Spleen (tissue), 11 donors: ENCODE measurements around the gene RGS16. TPM values are rescaled to one million over a fixed set of nuclear protein-coding genes. Genes with fewer than 3 reads are reported as not detected.
A peak's percentile ranks its signal among the peaks of the same experiment; 100 is the strongest.
"Not testable (repeated sequence)": the region's sequence is repeated elsewhere in the genome, so short reads cannot be mapped to it uniquely, and the experiment has no call there.

Experiments used
- DNase-seq: peaks from one replicate; pipeline ENCODE4 v3.0.0-alpha.2; 2020
- H3K27ac ChIP-seq, 8 donors: fragments of 200-600 bp; sonication (generic) in 7 of 8; 1 replicate in 4 of 8; 2 replicates in 4 of 8; pipeline versions ENCODE4 v1.5.0 to v1.8.0; 2016 to 2021; ENCODE audit warnings: inconsistent platforms in 4 of 8, mild to moderate bottlenecking in 4 of 8, moderate library complexity in 1 of 8
- H3K27me3 ChIP-seq, 7 donors: fragments of 200-600 bp; sonication (generic) in 6 of 7; replicated peaks in 1 of 7; 1 replicate in 4 of 7; 2 replicates in 3 of 7; pipeline versions ENCODE4 v1.5.0 to v1.8.0; 2016 to 2021; ENCODE audit warnings: inconsistent platforms in 3 of 7, mild to moderate bottlenecking in 1 of 7
- H3K36me3 ChIP-seq, 6 donors: fragments of 200-600 bp; sonication (generic) in 5 of 6; 1 replicate in 4 of 6; 2 replicates in 2 of 6; pipeline versions ENCODE4 v1.5.0 to v1.8.0; 2016 to 2021; ENCODE audit warnings: inconsistent platforms in 2 of 6
- H3K4me1 ChIP-seq, 6 donors: fragments of 200-600 bp; sonication (generic) in 5 of 6; 1 replicate in 3 of 6; 2 replicates in 3 of 6; pipeline versions ENCODE4 v1.5.0 to v1.8.0; 2016 to 2021; ENCODE audit warnings: inconsistent platforms in 3 of 6
- H3K4me3 ChIP-seq, 8 donors: fragments of 200-600 bp; sonication (generic) in 7 of 8; 1 replicate in 4 of 8; 2 replicates in 4 of 8; pipeline versions ENCODE4 v1.5.0 to v1.8.0; 2016 to 2021; ENCODE audit warnings: inconsistent platforms in 4 of 8, mild to moderate bottlenecking in 4 of 8, moderate library complexity in 2 of 8
- H3K9me3 ChIP-seq, 8 donors: fragments of 200-600 bp; sonication (generic) in 7 of 8; 1 replicate in 4 of 8; 2 replicates in 4 of 8; pipeline versions ENCODE4 v1.5.0 to v1.8.0; 2016 to 2021; ENCODE audit warnings: inconsistent platforms in 4 of 8
- POLR2A ChIP-seq, 3 donors: fragments of 450-650 bp; IDR thresholded peaks; one replicate each; pipeline ENCODE4 v1.5.1; 2017; ENCODE audit warnings: antibody characterized with exemption in 3 of 3, mild to moderate bottlenecking in 1 of 3
- POLR2AphosphoS5 ChIP-seq, 3 donors: sonication (generic); formaldehyde crosslinking; IDR thresholded peaks; one replicate each; pipeline ENCODE4 v1.5.1; 2017; ENCODE audit warnings: antibody characterized with exemption in 3 of 3
- WGBS, 5 donors: extraction: QIAGEN DNeasy Blood & Tissue Kit in 3 of 5; methylation state at CpG; one replicate each; pipeline versions ENCODE4 v1.1.5 to v1.1.7; 2013 to 2018; 5-methylcytosine and 5-hydroxymethylcytosine counted together
- intact Hi-C: fragments of 100-400 bp; cut with DNase I; formaldehyde crosslinking; loops from one replicate; pipeline ENCODE4 v1.15.0; 2023; ENCODE audit warnings: low total_unique reads
- polyA plus RNA-seq, 3 donors: library from polyadenylated mRNA; stranded (reverse); fragments of 200-250 nt; gene quantifications; one replicate each; pipeline ENCODE4 v1.2.1, GENCODE V29; 2013
- total RNA-seq, 7 donors: library from RNA; depleted of rRNA in 3 of 7; stranded (reverse); fragments of >200 nt in 3 of 7; fragmentation: NEBNext Ultra II Directional in 4 of 7; extraction: Animal tissue kit (Norgen Biotek cat#: 25700) in 4 of 7; gene quantifications; one replicate each; pipeline versions ENCODE4 v1.1.0 to v1.2.1, GENCODE V29; 2016 to 2021
- TF ChIP-seq, protein P1 (sequence below), 11 experiments: fragments of 200-600 bp in 7 of 11; fragments of 450-650 bp in 4 of 11; sonication (generic) in 4 of 11; IDR thresholded peaks in 8 of 11; conservative IDR thresholded peaks in 3 of 11; 1 replicate in 7 of 11; 2 replicates in 4 of 11; pipeline versions ENCODE4 v1.4.0 to v1.8.0; 2016 to 2021; ENCODE audit warnings: antibody characterized with exemption in 11 of 11, inconsistent platforms in 4 of 11, mild to moderate bottlenecking in 1 of 11
- donor health status: healthy with polysubstance abuse.
- donor health status: DM: no; HTN: no; CAD: no; lungs with moderate emphysema.
- donor health status: DM: no; HTN: no; CAD: no.
- donor health status: Bipolar disorder and iron deficiency.
- donor health status: healthy.
- donor health status: DM: no; HTN: no; CAD: no.
- donor health status: DM: yes; HTN: yes; CAD: no.

The RGS16 gene
- total and polyA plus RNA-seq, 10 donors, result 2.6 to 24.2 (median 4.3) TPM

DNA sequence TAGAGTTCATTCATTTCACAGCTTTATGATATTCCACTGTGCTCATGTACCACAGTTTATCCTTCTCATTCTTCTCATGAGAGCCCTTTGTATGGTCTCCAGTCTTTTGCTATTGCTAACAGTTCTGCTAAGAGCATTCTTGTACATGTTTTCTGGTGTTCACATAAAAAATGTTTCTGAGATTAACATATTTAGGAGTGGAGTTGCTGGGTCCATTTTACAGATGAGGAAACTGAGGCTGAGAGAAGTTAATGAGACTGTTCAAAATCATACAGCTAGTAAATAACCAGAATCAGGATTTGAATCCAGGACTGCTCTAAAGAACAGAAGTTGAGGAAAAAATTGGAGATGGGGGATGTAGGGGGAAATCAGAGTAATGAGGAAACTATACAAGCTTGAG is 28.8 kb upstream of the RGS16 start:
- Histone ChIP-seq H3K4me3 (no peak overlapping the region), H3K27ac (peak overlapping the region in 3 of 8 donors; percentile 9 to 62 (median 37)), H3K9me3 (no peaks in the 10 kb centered on the region), H3K36me3 (no peaks in the 10 kb centered on the region), H3K27me3 (no peaks in the 10 kb centered on the region), H3K4me1 (peaks cover 8 to 52% (median 29%) of the 10 kb centered on the region in 6 donors)
- DNase-seq, result no peak
- TF ChIP-seq POLR2AphosphoS5 (IDR thresholded peaks at IDR 0.05) (no peak), POLR2A (IDR thresholded peaks at IDR 0.05) (no peak)
- TF ChIP-seq, protein P1, sequence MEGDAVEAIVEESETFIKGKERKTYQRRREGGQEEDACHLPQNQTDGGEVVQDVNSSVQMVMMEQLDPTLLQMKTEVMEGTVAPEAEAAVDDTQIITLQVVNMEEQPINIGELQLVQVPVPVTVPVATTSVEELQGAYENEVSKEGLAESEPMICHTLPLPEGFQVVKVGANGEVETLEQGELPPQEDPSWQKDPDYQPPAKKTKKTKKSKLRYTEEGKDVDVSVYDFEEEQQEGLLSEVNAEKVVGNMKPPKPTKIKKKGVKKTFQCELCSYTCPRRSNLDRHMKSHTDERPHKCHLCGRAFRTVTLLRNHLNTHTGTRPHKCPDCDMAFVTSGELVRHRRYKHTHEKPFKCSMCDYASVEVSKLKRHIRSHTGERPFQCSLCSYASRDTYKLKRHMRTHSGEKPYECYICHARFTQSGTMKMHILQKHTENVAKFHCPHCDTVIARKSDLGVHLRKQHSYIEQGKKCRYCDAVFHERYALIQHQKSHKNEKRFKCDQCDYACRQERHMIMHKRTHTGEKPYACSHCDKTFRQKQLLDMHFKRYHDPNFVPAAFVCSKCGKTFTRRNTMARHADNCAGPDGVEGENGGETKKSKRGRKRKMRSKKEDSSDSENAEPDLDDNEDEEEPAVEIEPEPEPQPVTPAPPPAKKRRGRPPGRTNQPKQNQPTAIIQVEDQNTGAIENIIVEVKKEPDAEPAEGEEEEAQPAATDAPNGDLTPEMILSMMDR (IDR thresholded peaks at IDR 0.05 in 8 of 11, conservative IDR thresholded peaks at IDR 0.05 in 3 of 11), result no peak
- intact Hi-C loops, result no loop called here

DNA sequence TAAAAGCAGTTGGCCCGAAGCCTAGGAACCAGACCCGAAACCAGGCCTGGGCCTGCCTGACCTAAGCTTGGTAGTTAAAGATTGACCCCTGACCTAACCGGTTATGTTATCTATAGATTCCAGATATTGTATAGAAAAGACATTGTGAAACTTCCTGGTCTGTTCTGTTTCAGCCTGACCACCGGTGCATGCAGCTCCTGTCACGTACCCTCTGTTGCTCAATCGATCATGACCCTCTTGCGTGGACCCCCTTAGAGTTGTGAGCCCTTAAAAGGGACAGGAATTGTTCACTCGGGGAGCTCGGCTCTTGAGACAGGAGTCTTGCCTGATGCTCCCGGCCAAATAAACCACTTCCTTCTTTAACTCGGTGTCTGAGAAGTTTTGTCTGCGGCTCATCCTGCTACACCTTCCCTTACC is 28.3 kb upstream of the RGS16 start:
- H3K9me3 ChIP-seq, H3K27me3 ChIP-seq, DNase-seq, H3K36me3 ChIP-seq, H3K4me3 ChIP-seq, intact Hi-C loops: not testable (repeated sequence)
- H3K4me1 ChIP-seq, result peaks cover 8 to 52% (median 29%) of the 10 kb centered on the region in 6 donors
- 18 to 43% (median 27%) methylated on average over 12 of the region's 12 CpGs for WGBS, 5 donors
- peak overlapping the region in 1 of 8 donors; percentile 6 for H3K27ac ChIP-seq

DNA sequence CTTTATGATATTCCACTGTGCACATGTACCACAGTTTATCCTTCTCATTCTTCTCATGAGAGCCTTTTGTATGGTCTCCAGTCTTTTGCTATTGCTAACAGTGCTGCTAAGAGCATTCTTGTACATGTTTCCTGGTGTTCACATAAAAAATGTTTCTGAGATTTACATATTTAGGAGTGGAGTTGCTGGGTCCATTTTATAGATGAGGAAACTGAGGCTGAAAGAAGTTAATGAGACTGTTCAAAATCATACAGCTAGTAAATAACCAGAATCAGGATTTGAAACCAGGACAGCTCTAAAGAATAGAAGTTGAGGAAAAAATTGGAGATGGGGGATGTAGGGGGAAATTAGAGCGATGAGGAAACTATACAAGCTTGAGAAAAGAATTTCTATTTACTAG is 27.8 kb upstream of the RGS16 start:
- WGBS, 5 donors, result 50 to 84% (median 70%) methylated on average over 1 of the region's 1 CpG
- no peaks in the 10 kb centered on the region for H3K9me3 ChIP-seq
- no peaks in the 10 kb centered on the region for H3K36me3 ChIP-seq
- no peak overlapping the region for H3K27ac ChIP-seq
- TF ChIP-seq POLR2AphosphoS5 (IDR thresholded peaks at IDR 0.05), result no peak
- TF ChIP-seq POLR2A (IDR thresholded peaks at IDR 0.05), result no peak
- TF ChIP-seq, protein P1 (IDR thresholded peaks at IDR 0.05 in 8 of 11, conservative IDR thresholded peaks at IDR 0.05 in 3 of 11), result no peak
- intact Hi-C loops, result no loop called here
- no peaks in the 10 kb centered on the region for H3K27me3 ChIP-seq
- DNase-seq, result no peak
- peaks cover 8 to 52% (median 29%) of the 10 kb centered on the region in 6 donors for H3K4me1 ChIP-seq
- no peak overlapping the region for H3K4me3 ChIP-seq

DNA sequence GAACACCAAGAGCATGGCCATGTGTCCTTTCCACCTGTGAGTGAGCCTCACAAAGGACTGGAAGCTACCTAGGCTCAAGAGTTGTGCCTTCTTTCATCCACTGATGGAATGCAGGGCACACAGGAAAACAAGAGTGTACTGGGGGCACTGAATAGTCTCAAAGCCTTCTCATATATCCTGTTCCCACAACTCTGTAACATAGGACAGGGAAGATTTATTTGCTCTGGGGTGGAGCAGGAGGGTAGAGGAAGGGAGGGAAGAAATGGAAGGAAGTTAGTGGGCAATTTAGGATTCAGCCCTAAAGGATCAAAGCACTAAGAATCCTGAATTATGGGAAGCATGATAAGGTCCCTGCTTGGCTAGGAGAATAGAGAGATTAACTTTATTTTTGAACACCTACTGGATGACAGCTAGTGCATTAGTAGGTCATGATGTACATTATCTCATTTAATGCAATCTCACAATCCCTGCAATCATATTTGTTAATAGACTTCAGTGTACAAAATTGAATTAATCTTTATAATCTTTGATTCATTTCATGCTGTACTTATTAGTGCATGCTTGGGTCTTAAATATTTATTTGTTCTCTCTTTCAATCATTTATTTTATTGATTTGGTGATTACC is 27.0 kb upstream of the RGS16 start:
- Histone ChIP-seq H3K4me3 (no peak overlapping the region), H3K27ac (peak overlapping the region in 1 of 8 donors; percentile 21), H3K4me1 (peaks cover 8 to 52% (median 29%) of the 10 kb centered on the region in 6 donors), H3K27me3 (no peaks in the 10 kb centered on the region), H3K9me3 (no peaks in the 10 kb centered on the region), H3K36me3 (no peaks in the 10 kb centered on the region)
- no peak for DNase-seq
- intact Hi-C loops, result no loop called here
- TF ChIP-seq, protein P1 (IDR thresholded peaks at IDR 0.05 in 8 of 11, conservative IDR thresholded peaks at IDR 0.05 in 3 of 11), result no peak

DNA sequence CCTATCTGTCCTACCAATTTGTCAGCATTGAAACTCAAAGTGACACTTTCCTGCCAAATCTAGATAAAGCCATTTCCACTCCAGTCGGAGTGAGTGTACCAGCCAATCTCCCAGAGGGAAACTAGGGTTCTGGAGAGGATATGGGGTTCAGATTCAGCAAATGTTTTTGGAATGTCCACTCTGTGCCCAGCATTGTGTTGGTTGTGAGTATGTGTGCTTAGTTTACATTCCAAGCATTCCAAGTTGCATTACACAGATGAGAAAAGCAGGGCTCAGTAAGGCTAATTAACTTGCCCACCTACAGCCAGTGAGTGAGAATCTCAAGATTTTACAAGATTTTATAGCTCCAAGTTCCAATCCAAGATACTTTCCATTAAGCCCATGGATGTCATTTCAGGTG is 26.4 kb upstream of the RGS16 start:
- no peaks in the 10 kb centered on the region for H3K36me3 ChIP-seq
- peaks cover 8 to 52% (median 29%) of the 10 kb centered on the region in 6 donors for H3K4me1 ChIP-seq
- WGBS, 5 donors, result 56 to 90% (median 73%) methylated on average over 1 of the region's 1 CpG
- no peak for DNase-seq
- TF ChIP-seq POLR2AphosphoS5 (IDR thresholded peaks at IDR 0.05) (no peak), POLR2A (IDR thresholded peaks at IDR 0.05) (no peak)
- TF ChIP-seq, protein P1 (IDR thresholded peaks at IDR 0.05 in 8 of 11, conservative IDR thresholded peaks at IDR 0.05 in 3 of 11), result no peak
- H3K27ac ChIP-seq, result peak overlapping the region in 1 of 8 donors; percentile 21
- no peaks in the 10 kb centered on the region for H3K27me3 ChIP-seq
- no peaks in the 10 kb centered on the region for H3K9me3 ChIP-seq
- no peak overlapping the region for H3K4me3 ChIP-seq
- intact Hi-C loops, result no loop called here
